Measurements from ENCODE around the gene ARID3B. TPM values are rescaled to one million over a fixed set of nuclear protein-coding genes. Genes with fewer than 3 reads are reported as not detected.
A peak's percentile ranks its signal among the peaks of the same experiment; 100 is the strongest.

ARID3B gene
- polyA plus RNA-seq, 1 of the 3 experiments (the other 2 are of a cell fraction) = 3.0 TPM

- Histone ChIP-seq H3F3A (replicated peaks; ENCODE audit: insufficient read depth) (peaks cover 29% of the 10 kb centered on the region), H2AFZ (ENCODE audit: low read depth) (no peak overlapping the region), H4K20me1 (ENCODE audit: insufficient read depth) (peaks cover 41% of the 10 kb centered on the region), H3K27me3 (ENCODE audit: insufficient read depth) (no peaks in the 10 kb centered on the region), H3K9me2 (no peaks in the 10 kb centered on the region), H3K36me3 (replicated peaks in 1 of 2; ENCODE audit: control insufficient read depth in 1 of 2, insufficient read depth in 2 of 2, low read length in 1 of 2) (peaks cover 3 to 4% of the 10 kb centered on the region in 2 experiments), H3K4me2 (peak overlapping the region; percentile 93), H3K9me3 (no peaks in the 10 kb centered on the region), H3K9ac (no peak overlapping the region), H3K27ac (ENCODE audit: low read depth in 2 of 2, low read length in 1 of 2) (no peak overlapping the region), H3K79me2 (ENCODE audit: insufficient read depth) (peaks cover 11% of the 10 kb centered on the region; the same call in 1 of the 2 replicates), H3K4me1 (ENCODE audit: control insufficient read depth in 1 of 2, insufficient read depth in 2 of 2, low read depth in 1 of 2, low read length in 1 of 2) (peaks cover 13 to 29% of the 10 kb centered on the region in 2 experiments), H3K4me3 (ENCODE audit: low read depth in 2 of 2, low read length in 1 of 2) (peak overlapping the region; percentile 79 to 86; a peak in 3 of 4 replicates)
- TF ChIP-seq CTCF (IDR thresholded peaks at IDR 0.05) (no peak), FOXM1 (IDR thresholded peaks at IDR 0.05; ENCODE audit: low read depth) (no peak), RXRA (IDR thresholded peaks at IDR 0.05; ENCODE audit: borderline replicate concordance, low read depth) (no peak), REST (IDR thresholded peaks at IDR 0.05; ENCODE audit: low read depth, low read length) (no peak), POLR2AphosphoS5 (IDR thresholded peaks at IDR 0.05; ENCODE audit: low read depth, low read length) (no peak), USF2 (IDR thresholded peaks at IDR 0.05; ENCODE audit: borderline replicate concordance, low read depth, low read length) (no peak), RCOR1 (IDR thresholded peaks at IDR 0.05; ENCODE audit: low read length) (no peak), FOSL2 (IDR thresholded peaks at IDR 0.05; ENCODE audit: borderline replicate concordance, low read depth) (no peak), CHD2 (IDR thresholded peaks at IDR 0.05; ENCODE audit: low read length, partially characterized antibody) (no peak), RAD21 (IDR thresholded peaks at IDR 0.05; ENCODE audit: low read length) (no peak), SMC3 (IDR thresholded peaks at IDR 0.05; ENCODE audit: low read depth, low read length) (no peak), JUND (IDR thresholded peaks at IDR 0.05) (no peak), GATA2 (CRISPR knock-in tag; IDR thresholded peaks at IDR 0.05) (no peak)
- CTCF ChIA-PET = interaction anchor here (0.8 to 1.1 kb wide), 3 partner anchors 42 to 78 kb away, joined by 3 to 4 read pairs (median 3); no protein-coding TSS in a partner anchor
- no peak for DNase-seq
- POLR2A ChIA-PET = interaction anchor here (0.6 to 2.7 kb wide), 4 partner anchors 60 to 73 kb away, joined by 3 to 21 read pairs (median 4); partner anchors contain the start of gene CLK3
- WGBS (ENCODE audit: low lambda C conversion rate) = 84% methylated on average over 8 of the region's 8 CpGs
These were observed 1.4 kb downstream of the ARID3B start for GRCh38 chr15:74542166-74543042.

Measured in SK-N-SH (cell line).